GM23248 (cell line): ENCODE measurements around the gene DEDD2. TPM values are rescaled to one million over a fixed set of nuclear protein-coding genes. Genes with fewer than 3 reads are reported as not detected.
A peak's percentile ranks its signal among the peaks of the same experiment; 100 is the strongest.

Source experiments
- DNase-seq: peaks from one replicate; pipeline ENCODE4 v3.0.0-alpha.2; 2015
- H2AFZ ChIP-seq: fragments of 200-600 bp; sonication (generic); 2 replicates; pipeline ENCODE4 v1.6.1; 2016; ENCODE audit warnings: antibody characterized with exemption
- H3F3A ChIP-seq: fragments of 200-600 bp; sonication (generic); 2 replicates; pipeline ENCODE4 v1.6.1; 2016; ENCODE audit warnings: mild to moderate bottlenecking, antibody characterized with exemption, mixed run types; ENCODE audit not compliant: insufficient read depth
- H3K27ac ChIP-seq: fragments of 200-600 bp; sonication (generic); 2 replicates; pipeline ENCODE4 v1.5.1; 2016; ENCODE audit warnings: mild to moderate bottlenecking
- H3K27me3 ChIP-seq: fragments of 200-600 bp; sonication (generic); replicated peaks from 2 replicates; pipeline ENCODE4 v1.6.1; 2016; ENCODE audit warnings: mild to moderate bottlenecking; ENCODE audit not compliant: insufficient read depth
- H3K36me3 ChIP-seq: fragments of 200-600 bp; sonication (generic); 2 replicates; pipeline ENCODE4 v1.6.1; 2016; ENCODE audit warnings: low read depth, mild to moderate bottlenecking
- H3K4me1 ChIP-seq: fragments of 200-600 bp; sonication (generic); 2 replicates; pipeline ENCODE4 v1.6.1; 2016; ENCODE audit warnings: mild to moderate bottlenecking; ENCODE audit not compliant: insufficient read depth
- H3K4me2 ChIP-seq: fragments of 200-600 bp; sonication (generic); one replicate; pipeline ENCODE4 v1.6.1; 2016; ENCODE audit warnings: mild to moderate bottlenecking; ENCODE audit not compliant: unreplicated experiment
- H3K4me3 ChIP-seq: fragments of 200-600 bp; sonication (generic); 2 replicates; pipeline ENCODE4 v1.5.1; 2016; ENCODE audit warnings: mild to moderate bottlenecking
- H3K79me2 ChIP-seq: fragments of 200-600 bp; sonication (generic); 2 replicates; pipeline ENCODE4 v1.6.1; 2016; ENCODE audit warnings: mild to moderate bottlenecking; ENCODE audit not compliant: insufficient read depth
- H3K9ac ChIP-seq: fragments of 200-600 bp; sonication (generic); 2 replicates; pipeline ENCODE4 v1.6.1; 2016; ENCODE audit warnings: mild to moderate bottlenecking
- H3K9me2 ChIP-seq: fragments of 200-600 bp; sonication (generic); 2 replicates; pipeline ENCODE4 v1.6.1; 2016; ENCODE audit warnings: mixed run types, mild to moderate bottlenecking, moderate library complexity; ENCODE audit not compliant: insufficient read depth
- H3K9me3 ChIP-seq: fragments of 200-600 bp; sonication (generic); one replicate; pipeline ENCODE4 v1.6.1; 2017; ENCODE audit warnings: low read depth
- H4K20me1 ChIP-seq: fragments of 200-600 bp; sonication (generic); 2 replicates; pipeline ENCODE4 v1.6.0; 2016; ENCODE audit not compliant: insufficient read depth
- EZH2 ChIP-seq: fragments of 200-600 bp; sonication (generic); IDR thresholded peaks from 2 replicates; pipeline ENCODE4 v1.6.1; 2018; ENCODE audit warnings: antibody characterized with exemption, mild to moderate bottlenecking; ENCODE audit not compliant: insufficient read depth, poor library complexity, severe bottlenecking
- EZH2phosphoT487 ChIP-seq: fragments of 200-600 bp; sonication (generic); IDR thresholded peaks from 2 replicates; pipeline ENCODE4 v1.6.1; 2018; ENCODE audit warnings: antibody characterized with exemption, moderate library complexity, mild to moderate bottlenecking, low read depth; ENCODE audit not compliant: insufficient read depth
- WGBS, 2 experiments: methylation state at CpG; one replicate each; pipeline ENCODE4 v1.1.6; 2015 to 2017; ENCODE audit warnings: low lambda C conversion rate in 2 of 2, low coverage in 1 of 2; ENCODE audit errors: missing lambda C conversion rate in 2 of 2; 5-methylcytosine and 5-hydroxymethylcytosine counted together
- in situ Hi-C: fragments of 300-500 bp; cut with MboI; formaldehyde crosslinking; loops from 2 replicates; pipeline ENCODE4 v1.15.0; 2020
- polyA plus RNA-seq: library from polyadenylated mRNA; unstranded; fragments of >200 nt; fragmentation: Nextera tagmentation; extraction: Ambion mirVana; gene quantifications from 2 replicates; pipeline ENCODE4 v1.2.1, GENCODE V29; 2016
- total RNA-seq: library from RNA; depleted of rRNA; stranded (reverse); fragments of >200 nt; shearing (Covaris generic); gene quantifications from 2 replicates; pipeline ENCODE4 v1.2.3, GENCODE V29; 2014

The DEDD2 gene
- total and polyA plus RNA-seq, 2 experiments from 2014 or later: 21.1 to 27.8 TPM

DNA sequence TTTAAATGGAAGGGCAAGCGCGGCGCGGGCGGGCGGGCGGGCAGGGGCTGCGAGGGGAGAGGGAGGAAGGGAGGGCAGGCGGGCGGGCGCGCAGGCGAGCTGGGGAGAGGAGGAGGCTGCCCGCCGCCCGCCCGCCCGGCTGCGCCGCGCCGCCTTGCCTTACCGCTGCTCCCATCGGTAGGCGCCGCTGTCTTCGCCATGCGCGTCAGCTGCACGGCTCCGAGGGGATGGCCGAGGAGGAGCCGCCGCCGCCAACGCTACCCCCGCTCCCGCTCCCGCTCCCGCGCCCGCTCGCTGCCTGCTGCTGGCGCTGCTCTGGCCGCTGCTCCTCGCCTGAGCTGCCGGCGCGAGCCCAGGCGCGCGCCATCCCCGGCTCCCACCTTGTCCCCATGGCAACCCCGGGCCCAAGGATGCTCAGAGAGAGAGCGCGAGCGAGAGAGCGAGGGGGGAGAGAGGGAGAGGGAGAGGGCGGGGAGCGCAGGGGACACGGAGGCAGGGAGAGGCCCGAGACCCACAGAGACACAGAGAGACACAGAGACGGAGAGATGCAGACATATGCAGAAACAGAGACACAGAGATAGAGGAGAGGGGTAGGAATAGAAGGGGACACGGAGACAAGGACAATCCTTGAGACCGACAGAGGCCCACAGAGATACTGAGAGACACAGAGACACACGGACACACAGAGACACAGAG is 40.3 kb downstream of the DEDD2 start:
- WGBS, 2 experiments: 1% methylated on average over 35 to 65 of the region's 66 CpGs
- Histone ChIP-seq H3K9me3 (no peaks in the 10 kb centered on the region), H4K20me1 (no peaks in the 10 kb centered on the region), H3K4me1 (peaks cover 7% of the 10 kb centered on the region; the same call in 1 of the 2 replicates), H3K4me2 (peak overlapping the region; percentile 96), H3K4me3 (peak overlapping the region; percentile 86), H3K79me2 (no peaks in the 10 kb centered on the region), H3K27me3 (peaks cover 42% of the 10 kb centered on the region), H3F3A (peaks cover 7% of the 10 kb centered on the region; the same call in 1 of the 2 replicates), H2AFZ (peak overlapping the region; percentile 34; the same call in 1 of the 2 replicates), H3K9me2 (no peaks in the 10 kb centered on the region), H3K27ac (no peak overlapping the region), H3K36me3 (no peaks in the 10 kb centered on the region), H3K9ac (no peak overlapping the region)
- in situ Hi-C loops: no loop called here
- peak; percentile 91 for DNase-seq
- no peak for TF ChIP-seq EZH2phosphoT487
- TF ChIP-seq EZH2: no peak

DNA sequence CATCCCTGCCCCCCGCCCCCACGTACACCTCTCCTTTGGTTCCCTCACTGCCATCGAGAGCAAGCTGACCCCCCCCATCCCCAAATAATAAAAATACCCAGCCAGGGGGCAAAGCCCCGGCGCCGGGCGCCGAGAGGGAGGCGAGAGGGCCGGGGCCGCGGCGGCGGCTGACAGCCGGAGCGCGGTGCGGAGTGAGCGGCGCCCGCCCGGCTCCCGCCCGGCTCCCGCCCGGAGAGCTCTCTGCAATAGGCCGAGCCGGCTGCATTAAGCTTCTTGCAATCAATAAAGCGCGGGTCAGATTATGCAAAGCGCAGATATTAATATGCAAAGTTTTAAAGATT is 40.9 kb downstream of the DEDD2 start:
- no peaks in the 10 kb centered on the region for H3K79me2 ChIP-seq
- peak overlapping the region; percentile 86 for H2AFZ ChIP-seq
- H3K9ac ChIP-seq: peak overlapping the region; percentile 56
- H3F3A ChIP-seq: peaks cover 7% of the 10 kb centered on the region; the same call in 1 of the 2 replicates
- H3K27ac ChIP-seq: no peak overlapping the region
- no peaks in the 10 kb centered on the region for H3K9me2 ChIP-seq
- peak overlapping the region; percentile 96 for H3K4me2 ChIP-seq
- peaks cover 7% of the 10 kb centered on the region; the same call in 1 of the 2 replicates for H3K4me1 ChIP-seq
- no peaks in the 10 kb centered on the region for H4K20me1 ChIP-seq
- DNase-seq: peak; percentile 75
- H3K4me3 ChIP-seq: peak overlapping the region; percentile 86
- no peak for TF ChIP-seq EZH2phosphoT487
- no peak for TF ChIP-seq EZH2
- in situ Hi-C loops: no loop called here
- H3K9me3 ChIP-seq: no peaks in the 10 kb centered on the region
- WGBS, 2 experiments: 1 to 2% methylated on average over 25 to 31 of the region's 31 CpGs
- peaks cover 42% of the 10 kb centered on the region for H3K27me3 ChIP-seq
- no peaks in the 10 kb centered on the region for H3K36me3 ChIP-seq

GRCh38 chr19:42175952-42176648 is 41.4 kb downstream of the DEDD2 start:
- in situ Hi-C loops: no loop called here
- peak overlapping the region; percentile 56 for H3K9ac ChIP-seq

DNA sequence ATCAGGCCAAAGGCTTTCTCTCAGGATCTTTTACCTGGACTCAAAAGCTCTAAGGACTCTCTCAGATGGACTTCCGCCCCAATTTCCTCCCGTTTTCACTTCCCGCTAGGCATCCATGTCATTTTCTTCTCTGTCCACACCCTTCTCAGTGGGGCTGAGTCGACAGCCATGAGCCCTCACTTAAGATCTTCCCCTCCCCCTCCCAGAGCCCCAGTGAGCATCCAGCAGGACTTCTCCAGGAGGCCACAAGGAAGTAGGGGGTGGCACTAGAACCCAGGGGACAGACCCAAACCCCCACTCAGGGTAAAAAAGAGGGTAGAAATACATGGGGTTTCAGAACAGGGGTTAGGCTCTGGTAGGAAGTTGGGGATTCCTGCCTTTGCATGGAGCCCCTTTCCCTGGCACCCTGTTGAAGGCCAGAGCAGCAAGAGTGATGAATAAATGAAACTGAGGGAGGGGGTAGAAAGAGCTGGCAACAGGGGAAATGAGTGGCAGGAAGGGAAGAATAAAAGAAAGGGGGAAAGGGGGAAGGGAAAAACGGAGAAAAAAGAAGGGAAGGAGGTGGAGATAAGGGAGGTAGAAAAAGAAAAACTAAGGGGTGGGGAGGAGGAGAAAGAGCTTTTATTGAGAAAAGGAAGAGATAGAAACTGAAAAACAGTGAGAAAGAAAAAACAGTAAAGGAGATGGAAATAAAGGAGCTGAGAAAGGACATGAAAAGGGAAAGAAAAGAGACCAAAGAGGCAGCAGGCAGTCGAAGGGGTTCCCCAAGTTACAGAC is 42.3 kb downstream of the DEDD2 start:
- no peaks in the 10 kb centered on the region for H4K20me1 ChIP-seq
- no peak overlapping the region for H3K4me3 ChIP-seq
- 40% methylated on average over 6 of the region's 6 CpGs for WGBS, 2 experiments
- H3K79me2 ChIP-seq: no peaks in the 10 kb centered on the region
- H3K4me1 ChIP-seq: peaks cover 7% of the 10 kb centered on the region; the same call in 1 of the 2 replicates
- peak overlapping the region; percentile 96 for H3K4me2 ChIP-seq
- no peak for DNase-seq
- H3K9ac ChIP-seq: no peak overlapping the region
- no peak overlapping the region for H3K27ac ChIP-seq
- H3K9me3 ChIP-seq: no peaks in the 10 kb centered on the region
- H2AFZ ChIP-seq: peak overlapping the region; percentile 86; the same call in 1 of the 2 replicates
- in situ Hi-C loops: no loop called here
- H3K27me3 ChIP-seq: peaks cover 39% of the 10 kb centered on the region
- TF ChIP-seq EZH2 (no peak), EZH2phosphoT487 (no peak)
- H3K9me2 ChIP-seq: no peaks in the 10 kb centered on the region
- H3F3A ChIP-seq: peaks cover 7% of the 10 kb centered on the region; the same call in 1 of the 2 replicates
- no peaks in the 10 kb centered on the region for H3K36me3 ChIP-seq

More at GRCh38 chr19:42175952-42176648, 41.4 kb downstream of the DEDD2 start:
- no peak for TF ChIP-seq EZH2
- TF ChIP-seq EZH2phosphoT487: no peak
- peak; percentile 63 for DNase-seq
- H3K4me1 ChIP-seq: peaks cover 7% of the 10 kb centered on the region; the same call in 1 of the 2 replicates
- no peaks in the 10 kb centered on the region for H3K9me3 ChIP-seq
- peak overlapping the region; percentile 86 for H3K4me3 ChIP-seq
- H3F3A ChIP-seq: peaks cover 7% of the 10 kb centered on the region; the same call in 1 of the 2 replicates
- H3K36me3 ChIP-seq: no peaks in the 10 kb centered on the region
- H4K20me1 ChIP-seq: no peaks in the 10 kb centered on the region
- peak overlapping the region; percentile 86 for H2AFZ ChIP-seq
- H3K27ac ChIP-seq: no peak overlapping the region
- no peaks in the 10 kb centered on the region for H3K9me2 ChIP-seq
- peaks cover 40% of the 10 kb centered on the region for H3K27me3 ChIP-seq
- H3K79me2 ChIP-seq: no peaks in the 10 kb centered on the region
- WGBS, 2 experiments: 3% methylated on average over 24 to 34 of the region's 34 CpGs
- H3K4me2 ChIP-seq: peak overlapping the region; percentile 96
